Tibial nerve (tissue), 4 donors: Measurements from ENCODE around the gene THPO.

Experiments used
- CTCF ChIP-seq, 5 experiments: fragments of 200-600 bp in 3 of 5; fragments of 450-650 bp in 2 of 5; sonication (generic) in 3 of 5; IDR thresholded peaks; one replicate each; pipeline ENCODE4 v1.5.1; 2016 to 2019; ENCODE audit warnings: antibody characterized with exemption in 5 of 5, mild to moderate bottlenecking in 3 of 5, moderate library complexity in 2 of 5
- EP300 ChIP-seq, 2 donors: sonication (generic); formaldehyde crosslinking; IDR thresholded peaks; one replicate each; pipeline ENCODE4 v1.6.1; 2017; ENCODE audit warnings: antibody characterized with exemption in 2 of 2, mild to moderate bottlenecking in 1 of 2
- POLR2A ChIP-seq, 2 donors: fragments of 450-650 bp; IDR thresholded peaks; one replicate each; pipeline ENCODE4 v1.6.1; 2017; ENCODE audit warnings: antibody characterized with exemption in 2 of 2, mild to moderate bottlenecking in 2 of 2, moderate library complexity in 2 of 2

GRCh38 chr3:184360070-184360928, 17.7 kb downstream of the THPO start:
- TF ChIP-seq POLR2A (IDR thresholded peaks at IDR 0.05) (no peak), CTCF (IDR thresholded peaks at IDR 0.05) (no peak), EP300 (IDR thresholded peaks at IDR 0.05) (no peak)
